ENCODE measurements around the gene VWA3A.
A peak's percentile ranks its signal among the peaks of the same experiment; 100 is the strongest.
"Not testable (repeated sequence)": the region's sequence is repeated elsewhere in the genome, so short reads cannot be mapped to it uniquely, and the experiment has no call there.

The VWA3A gene

DNA sequence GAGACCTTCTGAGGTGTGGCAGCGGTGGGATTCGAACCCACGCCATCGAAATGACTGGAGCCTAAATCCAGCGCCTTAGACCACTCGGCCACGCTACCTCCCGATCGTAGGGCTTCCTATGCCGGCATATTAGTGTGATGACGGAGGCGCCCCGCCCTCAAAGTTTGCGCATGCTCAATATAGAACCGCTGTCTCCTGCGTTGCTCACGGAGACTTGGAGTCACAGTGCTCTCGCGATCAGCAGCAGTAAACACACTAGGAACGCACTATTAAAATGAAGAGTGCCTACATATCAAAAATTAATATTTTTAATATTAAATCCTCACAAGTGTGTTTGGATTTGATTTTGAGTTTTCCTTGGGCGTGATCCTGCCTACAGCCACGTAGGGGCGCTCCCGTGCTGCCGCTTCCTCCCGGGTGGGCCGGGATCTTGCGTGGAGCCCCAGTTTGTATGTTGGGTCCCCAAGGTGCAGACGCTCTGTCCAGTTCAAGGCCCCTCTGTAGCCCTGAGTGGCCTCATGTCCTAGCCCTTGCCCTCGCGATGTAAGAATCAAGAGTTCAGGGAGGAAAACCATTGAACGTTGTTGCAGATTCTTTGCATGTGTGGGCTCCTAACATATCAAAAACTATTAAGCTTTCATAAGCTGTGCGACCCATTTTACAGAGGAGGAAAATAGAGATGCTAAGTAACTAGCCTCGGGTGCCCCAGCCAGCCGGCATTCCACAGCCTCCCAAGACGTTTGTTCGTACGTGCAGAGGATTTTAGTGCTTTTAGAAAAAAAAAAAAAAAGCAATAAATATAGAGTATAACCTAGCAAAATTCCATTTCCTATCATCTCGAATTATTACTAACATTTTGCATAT lies 103.6 kb downstream of the VWA3A start:
- DNase-seq (ENCODE audit: low read depth in 2 of 2, low spot score in 1 of 2): peak; percentile 77 to 93

- DNase-seq (ENCODE audit: low read depth in 2 of 2, low spot score in 1 of 2): not testable (repeated sequence)
These were observed 104.3 kb downstream of the VWA3A start for GRCh38 chr16:22196559-22197168.

- DNase-seq (ENCODE audit: low read depth in 2 of 2, low spot score in 1 of 2): no peak
These were observed 106.4 kb downstream of the VWA3A start for GRCh38 chr16:22198547-22199293.

GRCh38 chr16:22202261-22202637 lies 109.9 kb downstream of the VWA3A start:
- no peak for DNase-seq (ENCODE audit: low read depth in 2 of 2, low spot score in 1 of 2)

- no peak for DNase-seq (ENCODE audit: low read depth in 2 of 2, low spot score in 1 of 2)
These were observed 110.8 kb downstream of the VWA3A start for GRCh38 chr16:22203091-22203490.

DNA sequence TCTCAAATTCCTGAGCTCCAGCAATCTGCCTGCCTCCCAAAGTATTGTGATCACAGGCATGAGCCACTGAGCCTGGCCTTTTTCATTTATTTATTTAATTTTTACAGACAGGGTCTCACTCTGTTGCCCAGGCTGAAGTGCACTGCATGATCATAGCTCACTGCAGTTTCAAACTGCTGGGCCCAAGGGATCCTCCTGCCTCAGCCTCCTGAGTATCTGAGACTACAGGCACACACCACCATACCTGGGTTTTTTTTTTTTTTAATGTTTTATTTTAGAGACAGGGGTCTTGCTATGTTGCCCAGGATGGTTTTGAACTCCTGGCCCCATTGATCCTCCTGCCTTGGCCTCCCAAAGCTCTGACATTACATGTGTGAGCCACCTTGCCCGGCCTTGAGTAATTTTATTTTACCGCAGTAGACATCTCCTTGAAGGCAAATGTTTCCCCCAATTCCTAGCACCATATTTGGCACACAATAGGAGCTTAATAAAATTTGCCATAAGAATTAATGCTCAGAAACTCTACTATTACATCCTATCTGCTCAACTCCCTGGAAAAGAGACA lies 111.8 kb downstream of the VWA3A start:
- no peak for DNase-seq (ENCODE audit: low read depth in 2 of 2, low spot score in 1 of 2)

DNA sequence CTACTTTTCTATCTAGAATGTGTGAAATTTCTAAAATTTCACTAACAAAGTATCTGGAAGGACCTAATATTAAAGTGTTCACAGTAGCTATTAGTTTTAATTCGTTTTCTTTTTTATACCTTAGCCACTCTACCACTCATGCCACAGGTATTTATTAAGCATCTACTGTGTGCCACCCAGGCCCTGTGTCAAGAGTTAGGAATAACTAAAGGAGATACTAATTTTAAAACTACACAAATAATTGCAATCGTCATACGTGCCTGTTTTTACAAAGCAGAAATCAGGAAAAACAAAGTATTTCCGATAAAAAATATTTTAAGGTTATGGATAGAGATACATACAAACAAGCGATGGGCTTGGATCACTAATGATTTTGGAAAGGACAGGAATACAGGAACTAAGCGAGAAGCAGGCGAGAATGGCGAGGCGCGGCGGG lies 113.3 kb downstream of the VWA3A start:
- no peak for DNase-seq (ENCODE audit: low read depth in 2 of 2, low spot score in 1 of 2)

- peak; percentile 46 to 70 for DNase-seq (ENCODE audit: low read depth in 2 of 2, low spot score in 1 of 2)
These were observed 113.9 kb downstream of the VWA3A start, which contains the start of gene EEF2K for GRCh38 chr16:22206013-22206841. TSS of gene EEF2K (plus strand) at chr16:22206278. CDS start at chr16:22225730, 19,452 bp downstream.

Data from stimulated activated CD8-positive, alpha-beta memory T cell treated with anti-CD3 and anti-CD28 coated beads, Interleukin-4, amount 100 ng/mL, for 4 hours (primary cell).